Upper lobe of left lung (tissue), 4 donors: ENCODE measurements around the gene ATRNL1.

ENCODE experiments used
- POLR2A ChIP-seq, 4 donors: fragments of 450-650 bp; IDR thresholded peaks; one replicate each; pipeline ENCODE4 v1.5.1; 2016 to 2017; ENCODE audit warnings: antibody characterized with exemption in 4 of 4, mild to moderate bottlenecking in 2 of 4
- TF ChIP-seq, protein P1 (sequence below), 6 experiments: fragments of 450-650 bp in 4 of 6; fragments of 200-600 bp in 2 of 6; sonication (generic) in 2 of 6; IDR thresholded peaks; one replicate each; pipeline ENCODE4 v1.5.1; 2016 to 2019; ENCODE audit warnings: antibody characterized with exemption in 6 of 6

DNA sequence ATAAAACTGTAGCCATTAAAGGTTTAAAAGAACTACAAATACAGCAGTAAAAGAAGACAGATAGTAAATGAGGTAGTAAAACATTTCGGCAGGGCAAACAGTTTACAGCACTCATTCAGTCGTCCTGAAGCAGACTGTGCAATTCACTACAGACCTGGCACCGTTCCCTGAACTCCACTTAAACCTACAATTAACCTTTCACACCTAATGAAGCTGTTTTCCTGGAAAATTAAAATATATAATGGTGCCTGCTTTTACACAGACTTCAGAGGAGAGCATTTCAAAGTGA lies 844.5 kb downstream of the ATRNL1 start:
- TF ChIP-seq, protein P1, sequence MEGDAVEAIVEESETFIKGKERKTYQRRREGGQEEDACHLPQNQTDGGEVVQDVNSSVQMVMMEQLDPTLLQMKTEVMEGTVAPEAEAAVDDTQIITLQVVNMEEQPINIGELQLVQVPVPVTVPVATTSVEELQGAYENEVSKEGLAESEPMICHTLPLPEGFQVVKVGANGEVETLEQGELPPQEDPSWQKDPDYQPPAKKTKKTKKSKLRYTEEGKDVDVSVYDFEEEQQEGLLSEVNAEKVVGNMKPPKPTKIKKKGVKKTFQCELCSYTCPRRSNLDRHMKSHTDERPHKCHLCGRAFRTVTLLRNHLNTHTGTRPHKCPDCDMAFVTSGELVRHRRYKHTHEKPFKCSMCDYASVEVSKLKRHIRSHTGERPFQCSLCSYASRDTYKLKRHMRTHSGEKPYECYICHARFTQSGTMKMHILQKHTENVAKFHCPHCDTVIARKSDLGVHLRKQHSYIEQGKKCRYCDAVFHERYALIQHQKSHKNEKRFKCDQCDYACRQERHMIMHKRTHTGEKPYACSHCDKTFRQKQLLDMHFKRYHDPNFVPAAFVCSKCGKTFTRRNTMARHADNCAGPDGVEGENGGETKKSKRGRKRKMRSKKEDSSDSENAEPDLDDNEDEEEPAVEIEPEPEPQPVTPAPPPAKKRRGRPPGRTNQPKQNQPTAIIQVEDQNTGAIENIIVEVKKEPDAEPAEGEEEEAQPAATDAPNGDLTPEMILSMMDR (IDR thresholded peaks at IDR 0.05), result no peak
- TF ChIP-seq POLR2A (IDR thresholded peaks at IDR 0.05), result no peak
